ENCODE data around the gene P3H2.

P3H2 gene

GRCh38 chr3:189909139-189909538, 211.6 kb downstream of the P3H2 start:
- FAIRE-seq (no peak), DNase-seq (ENCODE audit: insufficient read length, low spot score) (no peak)

DNA sequence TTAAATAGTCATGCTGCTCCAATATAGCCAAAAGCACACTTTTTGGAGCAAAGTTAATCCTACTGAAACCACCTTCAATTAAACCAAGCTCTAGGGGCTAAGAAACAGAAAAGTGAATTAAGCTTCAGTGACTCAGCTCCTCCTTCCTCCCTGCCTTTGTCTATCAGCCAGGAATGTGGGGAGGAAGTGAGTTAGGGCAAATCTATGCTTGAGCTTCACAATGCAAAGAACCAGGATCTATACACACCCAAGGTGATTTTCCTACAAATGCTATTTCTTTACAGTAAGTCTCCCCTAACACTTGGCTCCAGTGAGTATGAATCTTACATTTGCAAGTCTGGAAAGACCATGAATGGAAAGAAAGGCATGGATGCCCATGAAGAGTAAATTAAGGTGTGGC, 212.1 kb downstream of the P3H2 start:
- DNase-seq (ENCODE audit: insufficient read length, low spot score) (no peak), FAIRE-seq (no peak)

DNA sequence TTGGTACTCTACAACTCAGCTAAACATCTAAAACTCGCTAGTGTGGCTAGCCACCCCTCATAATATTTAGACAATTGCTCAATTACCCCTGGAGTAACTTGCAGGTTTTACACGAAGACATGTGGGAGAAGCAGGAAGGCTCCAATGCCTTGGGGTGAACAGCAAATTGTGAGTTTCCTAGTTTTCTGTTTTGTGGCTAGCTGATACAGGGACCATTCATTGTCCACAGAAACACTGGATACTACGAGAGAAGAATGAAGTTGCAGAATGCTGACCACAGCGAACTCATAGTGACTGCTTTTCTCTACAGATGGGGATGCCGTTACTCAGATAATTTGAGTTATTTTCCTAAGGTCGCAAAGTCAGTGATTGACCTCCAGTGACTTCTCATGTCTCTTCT, 212.9 kb downstream of the P3H2 start:
- DNase-seq (ENCODE audit: insufficient read length, low spot score) (no peak), FAIRE-seq (no peak)

All from GM19239 (cell line).